ENCODE results near the gene PCAT7. TPM values are rescaled to one million over a fixed set of nuclear protein-coding genes. Genes with fewer than 3 reads are reported as not detected.

The PCAT7 gene
- total and polyA plus RNA-seq, 8 donors: 0.18 to 1.8 (median 0.62) TPM; not detected in 1

GRCh38 chr9:94606646-94607422 is 52.0 kb downstream of the PCAT7 start:
- TF ChIP-seq POLR2AphosphoS5 (IDR thresholded peaks at IDR 0.05) (no peak), EP300 (IDR thresholded peaks at IDR 0.05) (no peak), POLR2A (IDR thresholded peaks at IDR 0.05) (no peak)
- TF ChIP-seq, protein P1, sequence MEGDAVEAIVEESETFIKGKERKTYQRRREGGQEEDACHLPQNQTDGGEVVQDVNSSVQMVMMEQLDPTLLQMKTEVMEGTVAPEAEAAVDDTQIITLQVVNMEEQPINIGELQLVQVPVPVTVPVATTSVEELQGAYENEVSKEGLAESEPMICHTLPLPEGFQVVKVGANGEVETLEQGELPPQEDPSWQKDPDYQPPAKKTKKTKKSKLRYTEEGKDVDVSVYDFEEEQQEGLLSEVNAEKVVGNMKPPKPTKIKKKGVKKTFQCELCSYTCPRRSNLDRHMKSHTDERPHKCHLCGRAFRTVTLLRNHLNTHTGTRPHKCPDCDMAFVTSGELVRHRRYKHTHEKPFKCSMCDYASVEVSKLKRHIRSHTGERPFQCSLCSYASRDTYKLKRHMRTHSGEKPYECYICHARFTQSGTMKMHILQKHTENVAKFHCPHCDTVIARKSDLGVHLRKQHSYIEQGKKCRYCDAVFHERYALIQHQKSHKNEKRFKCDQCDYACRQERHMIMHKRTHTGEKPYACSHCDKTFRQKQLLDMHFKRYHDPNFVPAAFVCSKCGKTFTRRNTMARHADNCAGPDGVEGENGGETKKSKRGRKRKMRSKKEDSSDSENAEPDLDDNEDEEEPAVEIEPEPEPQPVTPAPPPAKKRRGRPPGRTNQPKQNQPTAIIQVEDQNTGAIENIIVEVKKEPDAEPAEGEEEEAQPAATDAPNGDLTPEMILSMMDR (IDR thresholded peaks at IDR 0.05): no peak
- intact Hi-C loops (cut with DNase I; ENCODE audit: low total_unique reads): no loop called here
- 44 to 69% (median 52%) methylated on average over 24 of the region's 24 CpGs for WGBS, 5 donors
- peaks cover 22 to 50% (median 40%) of the 10 kb centered on the region in 4 donors for H3K4me1 ChIP-seq
- peaks cover 0 to 21% (median 0%) of the 10 kb centered on the region in 4 donors for H3K36me3 ChIP-seq
- DNase-seq: peak; percentile 28 to 65
- no peak overlapping the region for H3K4me3 ChIP-seq
- no peaks in the 10 kb centered on the region for H3K9me3 ChIP-seq
- H3K27me3 ChIP-seq: no peaks in the 10 kb centered on the region
- peak overlapping the region; percentile 77 to 88 (median 83) for H3K27ac ChIP-seq

DNA sequence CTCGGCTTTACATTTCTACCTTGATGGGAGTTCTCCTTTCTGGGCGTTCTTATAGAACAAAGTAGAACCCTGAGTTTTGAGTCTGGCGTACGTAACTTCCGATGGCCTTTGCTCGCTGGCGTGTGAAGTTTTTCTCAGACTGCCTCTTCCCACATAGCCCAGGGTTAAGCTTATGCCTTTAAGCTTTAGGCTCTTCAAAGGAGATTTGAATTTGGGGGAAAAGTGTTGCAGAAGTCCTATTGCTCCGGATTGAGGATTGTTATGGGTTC is 52.5 kb downstream of the PCAT7 start:
- TF ChIP-seq POLR2A (IDR thresholded peaks at IDR 0.05): no peak
- no peak for TF ChIP-seq EP300 (IDR thresholded peaks at IDR 0.05)
- TF ChIP-seq, protein P1 (IDR thresholded peaks at IDR 0.05): no peak
- TF ChIP-seq POLR2AphosphoS5 (IDR thresholded peaks at IDR 0.05): no peak
- peaks cover 22 to 53% (median 43%) of the 10 kb centered on the region in 4 donors for H3K4me1 ChIP-seq
- no peaks in the 10 kb centered on the region for H3K27me3 ChIP-seq
- WGBS, 5 donors: 49 to 67% (median 65%) methylated on average over 8 of the region's 8 CpGs
- H3K36me3 ChIP-seq: peaks cover 0 to 21% (median 0%) of the 10 kb centered on the region in 4 donors
- intact Hi-C loops (cut with DNase I; ENCODE audit: low total_unique reads): no loop called here
- H3K9me3 ChIP-seq: no peaks in the 10 kb centered on the region
- peak overlapping the region; percentile 16 to 88 (median 83) for H3K27ac ChIP-seq
- DNase-seq: no peak
- H3K4me3 ChIP-seq: no peak overlapping the region

- peak in 1 of 2 donors; percentile 82 for DNase-seq
- WGBS, 5 donors: 69 to 78% (median 75%) methylated on average over 6 of the region's 6 CpGs
- Histone ChIP-seq H3K4me3 (no peak overlapping the region), H3K27me3 (no peaks in the 10 kb centered on the region), H3K27ac (peak overlapping the region in 1 of 5 donors; percentile 88), H3K9me3 (no peaks in the 10 kb centered on the region), H3K36me3 (peaks cover 0 to 10% (median 0%) of the 10 kb centered on the region in 4 donors), H3K4me1 (peaks cover 18 to 41% (median 32%) of the 10 kb centered on the region in 4 donors)
- no peak for TF ChIP-seq POLR2A (IDR thresholded peaks at IDR 0.05)
- no peak for TF ChIP-seq EP300 (IDR thresholded peaks at IDR 0.05)
- TF ChIP-seq, protein P1 (IDR thresholded peaks at IDR 0.05): no peak
- TF ChIP-seq POLR2AphosphoS5 (IDR thresholded peaks at IDR 0.05): no peak
- intact Hi-C loops (cut with DNase I; ENCODE audit: low total_unique reads): no loop called here
Observed at GRCh38 chr9:94610181-94610606, 55.3 kb downstream of the PCAT7 start.

DNA sequence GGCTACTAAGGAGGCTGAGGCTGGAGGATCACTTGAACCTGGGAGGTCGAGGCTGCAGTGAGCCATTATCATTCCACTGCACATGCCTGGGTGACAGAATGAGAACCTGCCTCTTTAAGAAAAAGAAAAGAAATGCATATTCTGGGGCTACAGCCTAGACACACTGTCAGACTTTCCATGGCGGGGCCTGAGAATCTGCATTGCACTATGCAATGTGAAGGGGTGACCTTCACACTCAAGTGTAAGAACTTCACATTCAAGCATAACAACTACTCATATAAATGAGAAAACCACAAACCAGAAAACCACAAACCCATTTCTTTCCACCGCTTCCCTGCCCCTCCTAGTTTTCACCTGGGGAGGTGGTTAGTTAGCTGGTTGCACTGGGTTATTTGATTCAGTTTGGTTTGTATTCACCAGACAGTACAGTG is 56.8 kb downstream of the PCAT7 start:
- H3K27ac ChIP-seq: peak overlapping the region in 3 of 5 donors; percentile 29 to 88 (median 36)
- no peaks in the 10 kb centered on the region for H3K9me3 ChIP-seq
- H3K27me3 ChIP-seq: no peaks in the 10 kb centered on the region
- 68 to 81% (median 77%) methylated on average over 3 of the region's 3 CpGs for WGBS, 5 donors
- H3K4me1 ChIP-seq: peaks cover 16 to 36% (median 25%) of the 10 kb centered on the region in 4 donors
- DNase-seq: no peak
- H3K4me3 ChIP-seq: no peak overlapping the region
- intact Hi-C loops (cut with DNase I; ENCODE audit: low total_unique reads): no loop called here
- H3K36me3 ChIP-seq: peaks cover 0 to 20% (median 3%) of the 10 kb centered on the region in 4 donors
- TF ChIP-seq POLR2A (IDR thresholded peaks at IDR 0.05) (no peak), EP300 (IDR thresholded peaks at IDR 0.05) (no peak), POLR2AphosphoS5 (IDR thresholded peaks at IDR 0.05) (no peak)
- TF ChIP-seq, protein P1 (IDR thresholded peaks at IDR 0.05): no peak

Data from stomach (tissue), 9 donors.